HEK293 (cell line): Measurements from ENCODE around the gene NAA80.
A peak's percentile ranks its signal among the peaks of the same experiment; 100 is the strongest.

ENCODE experiments used
- ATF2 ChIP-seq: fragments of 450-650 bp; formaldehyde crosslinking; IDR thresholded peaks from 2 replicates; pipeline ENCODE4 v1.5.1; 2016; ENCODE audit warnings: missing biosample characterization, missing genetic modification characterization, low read depth
- GLI4 ChIP-seq: fragments of 450-650 bp; formaldehyde crosslinking; IDR thresholded peaks from 2 replicates; pipeline ENCODE4 v1.5.1; 2016; ENCODE audit warnings: missing biosample characterization, missing genetic modification characterization
- GLIS1 ChIP-seq: fragments of 450-650 bp; formaldehyde crosslinking; IDR thresholded peaks from 2 replicates; pipeline ENCODE4 v1.5.1; 2016; ENCODE audit warnings: missing biosample characterization, missing genetic modification characterization
- KLF1 ChIP-seq: fragments of 450-650 bp; formaldehyde crosslinking; IDR thresholded peaks from 2 replicates; pipeline ENCODE4 v1.5.1; 2016; ENCODE audit warnings: missing biosample characterization, missing genetic modification characterization
- KLF9 ChIP-seq: fragments of 450-650 bp; formaldehyde crosslinking; IDR thresholded peaks from 2 replicates; pipeline ENCODE4 v1.5.1; 2016; ENCODE audit warnings: missing biosample characterization, missing genetic modification characterization, low read depth
- MZF1 ChIP-seq: fragments of 450-650 bp; formaldehyde crosslinking; IDR thresholded peaks from 2 replicates; pipeline ENCODE4 v1.5.1; 2017; ENCODE audit warnings: missing biosample characterization, missing genetic modification characterization, borderline replicate concordance
- PATZ1 ChIP-seq: fragments of 450-650 bp; formaldehyde crosslinking; IDR thresholded peaks from 2 replicates; pipeline ENCODE4 v1.5.1; 2016; ENCODE audit warnings: missing biosample characterization, missing genetic modification characterization
- PRDM10 ChIP-seq: fragments of 450-650 bp; formaldehyde crosslinking; IDR thresholded peaks from 2 replicates; pipeline ENCODE4 v1.5.1; 2016; ENCODE audit warnings: missing biosample characterization, missing genetic modification characterization
- RBAK ChIP-seq: fragments of 450-650 bp; formaldehyde crosslinking; IDR thresholded peaks from 2 replicates; pipeline ENCODE4 v1.5.1; 2016; ENCODE audit warnings: missing biosample characterization, missing genetic modification characterization
- REST ChIP-seq: fragments of 450-650 bp; formaldehyde crosslinking; IDR thresholded peaks from 2 replicates; pipeline ENCODE4 v1.5.1; 2016; ENCODE audit warnings: missing biosample characterization, missing genetic modification characterization
- SCRT2 ChIP-seq: fragments of 450-650 bp; formaldehyde crosslinking; IDR thresholded peaks from 2 replicates; pipeline ENCODE4 v1.5.1; 2016; ENCODE audit warnings: missing biosample characterization, missing genetic modification characterization
- TCF7L2 ChIP-seq: IDR thresholded peaks from 2 replicates; pipeline ENCODE4 v1.6.1; 2011; ENCODE audit warnings: low read depth, mild to moderate bottlenecking, inconsistent platforms, low read length, moderate library complexity, borderline replicate concordance
- ZBTB20 ChIP-seq: fragments of 450-650 bp; formaldehyde crosslinking; IDR thresholded peaks from 2 replicates; pipeline ENCODE4 v1.5.1; 2016; ENCODE audit warnings: missing biosample characterization, missing genetic modification characterization
- ZNF140 ChIP-seq: fragments of 450-650 bp; formaldehyde crosslinking; IDR thresholded peaks from 2 replicates; pipeline ENCODE4 v1.5.1; 2016; ENCODE audit warnings: missing biosample characterization, missing genetic modification characterization
- ZNF169 ChIP-seq: fragments of 450-650 bp; formaldehyde crosslinking; IDR thresholded peaks from 2 replicates; pipeline ENCODE4 v1.5.1; 2016; ENCODE audit warnings: missing biosample characterization, missing genetic modification characterization
- ZNF184 ChIP-seq: fragments of 450-650 bp; IDR thresholded peaks from 2 replicates; pipeline ENCODE4 v1.5.1; 2018; ENCODE audit warnings: missing biosample characterization, mild to moderate bottlenecking, missing genetic modification characterization
- ZNF221 ChIP-seq: fragments of 450-650 bp; formaldehyde crosslinking; IDR thresholded peaks from 2 replicates; pipeline ENCODE4 v1.5.1; 2017; ENCODE audit warnings: missing biosample characterization, missing genetic modification characterization, borderline replicate concordance
- ZNF426 ChIP-seq: fragments of 450-650 bp; formaldehyde crosslinking; IDR thresholded peaks from 2 replicates; pipeline ENCODE4 v1.5.1; 2017; ENCODE audit warnings: missing biosample characterization, missing genetic modification characterization, mild to moderate bottlenecking, inconsistent platforms, moderate library complexity
- ZNF48 ChIP-seq: fragments of 450-650 bp; formaldehyde crosslinking; IDR thresholded peaks from 2 replicates; pipeline ENCODE4 v1.5.1; 2016; ENCODE audit warnings: missing biosample characterization, missing genetic modification characterization
- ZNF580 ChIP-seq: fragments of 450-650 bp; formaldehyde crosslinking; IDR thresholded peaks from 2 replicates; pipeline ENCODE4 v1.5.1; 2016; ENCODE audit warnings: missing biosample characterization, missing genetic modification characterization
- ZNF692 ChIP-seq: fragments of 450-650 bp; formaldehyde crosslinking; IDR thresholded peaks from 2 replicates; pipeline ENCODE4 v1.5.1; 2016; ENCODE audit warnings: missing biosample characterization, missing genetic modification characterization
- ZNF701 ChIP-seq: fragments of 450-650 bp; formaldehyde crosslinking; IDR thresholded peaks from 2 replicates; pipeline ENCODE4 v1.5.1; 2016; ENCODE audit warnings: missing biosample characterization, missing genetic modification characterization
- ZNF791 ChIP-seq: fragments of 450-650 bp; formaldehyde crosslinking; IDR thresholded peaks from 2 replicates; pipeline ENCODE4 v1.5.1; 2016; ENCODE audit warnings: missing biosample characterization, missing genetic modification characterization
- ZNF792 ChIP-seq: fragments of 450-650 bp; formaldehyde crosslinking; IDR thresholded peaks from 2 replicates; pipeline ENCODE4 v1.5.1; 2016; ENCODE audit warnings: missing biosample characterization, missing genetic modification characterization
- ZSCAN30 ChIP-seq: fragments of 450-650 bp; IDR thresholded peaks from 2 replicates; pipeline ENCODE4 v1.5.1; 2018; ENCODE audit warnings: missing biosample characterization, mild to moderate bottlenecking, missing genetic modification characterization, moderate library complexity
- ZXDB ChIP-seq: fragments of 450-650 bp; formaldehyde crosslinking; IDR thresholded peaks from 2 replicates; pipeline ENCODE4 v1.5.1; 2016; ENCODE audit warnings: missing biosample characterization, missing genetic modification characterization
- TF ChIP-seq, protein P1 (sequence below): fragments of 450-650 bp; formaldehyde crosslinking; IDR thresholded peaks from 2 replicates; pipeline ENCODE4 v1.5.1; 2016; ENCODE audit warnings: missing biosample characterization, missing genetic modification characterization

Gene NAA80

DNA sequence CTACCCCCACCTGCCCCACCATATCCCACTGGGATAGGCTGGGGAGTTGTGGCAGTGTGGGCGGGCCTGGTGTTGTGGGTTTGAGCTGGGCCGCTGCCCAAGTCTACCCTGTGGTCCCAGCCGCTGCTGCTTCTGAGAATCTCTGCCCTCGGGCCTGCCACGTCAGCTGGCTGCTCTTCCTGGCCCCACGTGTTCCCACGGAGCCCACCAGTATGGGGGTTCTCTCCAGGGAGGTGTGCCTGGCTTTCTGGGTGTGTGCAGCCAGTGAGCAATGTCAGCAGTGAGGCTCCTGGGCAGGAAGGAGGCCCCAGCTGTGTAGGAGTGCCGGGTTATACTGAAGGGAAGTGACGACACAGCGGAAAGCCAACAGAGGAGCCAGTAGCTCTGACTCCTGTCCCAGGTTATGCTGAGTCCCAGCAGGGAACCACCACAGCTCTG is 52.7 kb downstream of the NAA80 start (continued):
- 0 out of 2 replicates have a peak, but pooled peaks have one; percentile 4 for TF ChIP-seq PATZ1 (tag by site-specific recombination)
- TF ChIP-seq ZBTB20 = peak; percentile 86
- TF ChIP-seq ZNF140 (tag by site-specific recombination) = no peak
- peak; percentile 89 for TF ChIP-seq GLIS1 (tag by site-specific recombination)
- TF ChIP-seq TCF7L2 = no peak
- TF ChIP-seq MZF1 (tag by site-specific recombination) = no peak
- TF ChIP-seq PRDM10 (tag by site-specific recombination) = peak; percentile 23; the same call in 1 of the 2 replicates
- no peak for TF ChIP-seq ZNF791 (tag by site-specific recombination)
- TF ChIP-seq ZXDB (tag by site-specific recombination) = no peak
- TF ChIP-seq GLI4 = no peak
- no peak; the same call in 1 of the 2 replicates for TF ChIP-seq ZNF692 (tag by site-specific recombination)
- TF ChIP-seq REST (tag by site-specific recombination) = no peak
- TF ChIP-seq ZNF701 = no peak
- TF ChIP-seq, protein P1, sequence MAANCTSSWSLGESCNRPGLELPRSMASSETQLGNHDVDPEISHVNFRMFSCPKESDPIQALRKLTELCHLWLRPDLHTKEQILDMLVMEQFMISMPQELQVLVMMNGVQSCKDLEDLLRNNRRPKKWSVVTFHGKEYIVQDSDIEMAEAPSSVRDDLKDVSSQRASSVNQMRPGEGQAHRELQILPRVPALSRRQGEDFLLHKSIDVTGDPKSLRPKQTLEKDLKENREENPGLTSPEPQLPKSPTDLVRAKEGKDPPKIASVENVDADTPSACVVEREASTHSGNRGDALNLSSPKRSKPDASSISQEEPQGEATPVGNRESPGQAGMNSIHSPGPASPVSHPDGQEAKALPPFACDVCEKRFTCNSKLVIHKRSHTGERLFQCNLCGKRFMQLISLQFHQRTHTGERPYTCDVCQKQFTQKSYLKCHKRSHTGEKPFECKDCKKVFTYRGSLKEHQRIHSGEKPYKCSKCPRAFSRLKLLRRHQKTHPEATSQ (tag by site-specific recombination) = no peak
- no peak for TF ChIP-seq KLF1 (tag by site-specific recombination)
- TF ChIP-seq ATF2 (tag by site-specific recombination) = no peak
- TF ChIP-seq KLF9 (tag by site-specific recombination) = peak; percentile 34; the same call in 1 of the 2 replicates
- no peak for TF ChIP-seq ZNF580 (tag by site-specific recombination)
- TF ChIP-seq SCRT2 (tag by site-specific recombination) = no peak
- no peak for TF ChIP-seq RBAK (tag by site-specific recombination)
- TF ChIP-seq ZNF169 (tag by site-specific recombination) = no peak
- no peak for TF ChIP-seq ZNF792 (tag by site-specific recombination)
- no peak for TF ChIP-seq ZSCAN30 (tag by site-specific recombination)
- no peak for TF ChIP-seq ZNF426
- no peak for TF ChIP-seq ZNF184
- no peak for TF ChIP-seq ZNF221 (tag by site-specific recombination)
- TF ChIP-seq ZNF48 (tag by site-specific recombination) = no peak
